Fibroblast of lung (primary cell): ENCODE measurements around the gene ZNF600. TPM values are rescaled to one million over a fixed set of nuclear protein-coding genes. Genes with fewer than 3 reads are reported as not detected.

Source experiments
- DNase-seq, 2 donors: peaks; one replicate each; pipeline versions ENCODE4 v3.0.0 to v3.0.0-alpha.2; 2010; ENCODE audit warnings: low read depth in 2 of 2
- H2AFZ ChIP-seq: 2 replicates; pipeline ENCODE4 v1.5.1; 2012; ENCODE audit warnings: low read length, control low read depth, inconsistent platforms
- H3K27ac ChIP-seq: 2 replicates; pipeline ENCODE4 v1.5.1; 2011; ENCODE audit warnings: low read length, control low read depth; ENCODE audit not compliant: insufficient read depth
- H3K27me3 ChIP-seq: 2 replicates; pipeline ENCODE4 v1.5.1; 2011; ENCODE audit warnings: mild to moderate bottlenecking, low read length; ENCODE audit not compliant: control insufficient read depth, insufficient read depth
- H3K36me3 ChIP-seq: 2 replicates; pipeline ENCODE4 v1.5.1; 2011; ENCODE audit warnings: low read length; ENCODE audit not compliant: control insufficient read depth, insufficient read depth
- H3K4me1 ChIP-seq: 2 replicates; pipeline ENCODE4 v1.5.1; 2011; ENCODE audit warnings: low read length; ENCODE audit not compliant: control insufficient read depth, insufficient read depth; ENCODE audit errors: extremely low read depth
- H3K4me2 ChIP-seq: 2 replicates; pipeline ENCODE4 v1.5.1; 2011; ENCODE audit warnings: low read length, control low read depth; ENCODE audit not compliant: insufficient read depth; ENCODE audit errors: extremely low read depth
- H3K4me3 ChIP-seq, 4 experiments: fragments of 200-600 bp in 1 of 4; sonication (generic) in 1 of 4; replicated peaks in 1 of 4; 2 replicates each; pipeline ENCODE4 v1.5.1; 2011 to 2016; ENCODE audit warnings: low read length in 4 of 4, low read depth in 3 of 4, mild to moderate bottlenecking in 3 of 4, control low read depth in 2 of 4, inconsistent platforms in 1 of 4, mixed read lengths in 1 of 4; ENCODE audit not compliant: insufficient read depth in 1 of 4; ENCODE audit errors: control extremely low read depth in 1 of 4
- H3K79me2 ChIP-seq: 2 replicates; pipeline ENCODE4 v1.5.1; 2012; ENCODE audit warnings: mild to moderate bottlenecking, low read length, inconsistent platforms; ENCODE audit not compliant: control insufficient read depth, insufficient read depth
- H3K9ac ChIP-seq: 2 replicates; pipeline ENCODE4 v1.5.1; 2011; ENCODE audit warnings: mild to moderate bottlenecking, low read length, control low read depth; ENCODE audit not compliant: insufficient read depth
- H3K9me3 ChIP-seq: 2 replicates; pipeline ENCODE4 v1.5.1; 2012; ENCODE audit warnings: low read depth, low read length; ENCODE audit not compliant: control insufficient read depth, insufficient read depth
- H4K20me1 ChIP-seq: 2 replicates; pipeline ENCODE4 v1.5.1; 2011; ENCODE audit warnings: low read length; ENCODE audit not compliant: control insufficient read depth, insufficient read depth; ENCODE audit errors: extremely low read depth
- CTCF ChIP-seq, 2 donors: IDR thresholded peaks in 1 of 2; conservative IDR thresholded peaks in 1 of 2; 1 replicate in 1 of 2; 2 replicates in 1 of 2; pipeline ENCODE4 v1.5.1; 2011 to 2012; ENCODE audit warnings: low read length in 2 of 2, control low read depth in 1 of 2, inconsistent platforms in 1 of 2, low read depth in 1 of 2, mild to moderate bottlenecking in 1 of 2
- EZH2 ChIP-seq: IDR thresholded peaks from 2 replicates; pipeline ENCODE4 v1.5.1; 2012; ENCODE audit warnings: low read length, control low read depth, mild to moderate bottlenecking; ENCODE audit errors: missing control alignments
- polyA plus RNA-seq, 2 donors: library from polyadenylated mRNA; depleted of rRNA in 1 of 2; stranded (reverse) in 1 of 2; unstranded in 1 of 2; fragments of >200 nt; gene quantifications; 2 replicates each; pipeline ENCODE4 v1.2.1, GENCODE V29; 2011 to 2012; ENCODE audit warnings: missing spikeins in 1 of 2
- total RNA-seq: library from RNA; depleted of rRNA; stranded (reverse); fragments of >200 nt; gene quantifications from 2 replicates; pipeline ENCODE4 v1.2.1, GENCODE V29; 2014

Gene ZNF600
- total and polyA plus RNA-seq, 2 donors (not counting 1 experiment from before 2014, with no cell fraction given), result 2.7 to 5.0 TPM

- no peaks in the 10 kb centered on the region for H3K36me3 ChIP-seq
- H2AFZ ChIP-seq, result no peak overlapping the region
- no peaks in the 10 kb centered on the region for H3K4me1 ChIP-seq
- no peak overlapping the region for H3K27ac ChIP-seq
- H3K9ac ChIP-seq, result no peak overlapping the region
- no peak for DNase-seq
- no peaks in the 10 kb centered on the region for H3K9me3 ChIP-seq
- no peak overlapping the region for H3K4me3 ChIP-seq
- no peaks in the 10 kb centered on the region for H4K20me1 ChIP-seq
- no peaks in the 10 kb centered on the region for H3K27me3 ChIP-seq
- TF ChIP-seq EZH2 (no peak), CTCF (conservative IDR thresholded peaks at IDR 0.05 in 1 of 2, IDR thresholded peaks at IDR 0.05 in 1 of 2; ENCODE audit: low read depth in 1 of 2, low read length in 2 of 2) (no peak)
- H3K4me2 ChIP-seq, result no peak overlapping the region
- H3K79me2 ChIP-seq, result no peaks in the 10 kb centered on the region
These were observed 47.0 kb downstream of the ZNF600 start for GRCh38 chr19:52739576-52739975.

- H3K9me3 ChIP-seq, result no peaks in the 10 kb centered on the region
- no peaks in the 10 kb centered on the region for H3K36me3 ChIP-seq
- H3K9ac ChIP-seq, result no peak overlapping the region
- H2AFZ ChIP-seq, result peak overlapping the region; percentile 10
- no peak overlapping the region for H3K4me2 ChIP-seq
- H3K27me3 ChIP-seq, result no peaks in the 10 kb centered on the region
- H4K20me1 ChIP-seq, result no peaks in the 10 kb centered on the region
- no peak overlapping the region for H3K27ac ChIP-seq
- H3K4me1 ChIP-seq, result no peaks in the 10 kb centered on the region
- peak in 1 of 2 donors; percentile 72 for DNase-seq
- no peaks in the 10 kb centered on the region for H3K79me2 ChIP-seq
- H3K4me3 ChIP-seq, result no peak overlapping the region
- TF ChIP-seq EZH2 (no peak), CTCF (conservative IDR thresholded peaks at IDR 0.05 in 1 of 2, IDR thresholded peaks at IDR 0.05 in 1 of 2; ENCODE audit: low read depth in 1 of 2, low read length in 2 of 2) (no peak)
These were observed 50.9 kb downstream of the ZNF600 start for GRCh38 chr19:52735734-52736133.

- TF ChIP-seq EZH2 (no peak), CTCF (conservative IDR thresholded peaks at IDR 0.05 in 1 of 2, IDR thresholded peaks at IDR 0.05 in 1 of 2; ENCODE audit: low read depth in 1 of 2, low read length in 2 of 2) (peak; percentile 54 to 70)
- Histone ChIP-seq H4K20me1 (no peaks in the 10 kb centered on the region), H3K27ac (peak within 1 kb of the TSS; percentile 52), H3K4me1 (no peaks in the 10 kb centered on the region), H3K4me3 (peak within 1 kb of the TSS; percentile 57 to 93 (median 70)), H3K36me3 (no peaks in the 10 kb centered on the region), H3K27me3 (no peaks in the 10 kb centered on the region), H2AFZ (peak within 1 kb of the TSS; percentile 61), H3K79me2 (no peaks in the 10 kb centered on the region), H3K9me3 (no peaks in the 10 kb centered on the region), H3K9ac (peak within 1 kb of the TSS; percentile 75), H3K4me2 (peak within 1 kb of the TSS; percentile 79)
- peak; percentile 90 to 93 for DNase-seq
These were observed 51.5 kb downstream of the ZNF600 start, which contains the start of gene ZNF611 for GRCh38 chr19:52734893-52735661. Gene ZNF611 (minus strand): TSS chr19:52735044. CDS start chr19:52715894, 19,150 bp downstream.
